IgD-negative memory B cell (primary cell): ENCODE results near the gene CMTM1. TPM values are rescaled to one million over a fixed set of nuclear protein-coding genes. Genes with fewer than 3 reads are reported as not detected.
"Not testable (repeated sequence)": the region's sequence is repeated elsewhere in the genome, so short reads cannot be mapped to it uniquely, and the experiment has no call there.

Experiments used
- H3K27ac Mint-ChIP-seq, 3 donors: one replicate each; pipeline ENCODE4 v1.8.0; 2020 to 2022; ENCODE audit warnings: mild to moderate bottlenecking in 3 of 3, mixed read lengths in 3 of 3, moderate library complexity in 1 of 3
- H3K27me3 Mint-ChIP-seq: one replicate; pipeline ENCODE4 v1.8.0; 2021; ENCODE audit warnings: mixed read lengths
- H3K36me3 Mint-ChIP-seq: one replicate; pipeline ENCODE4 v1.8.0; 2020; ENCODE audit warnings: mild to moderate bottlenecking, mixed read lengths
- H3K4me1 Mint-ChIP-seq, 3 donors: one replicate each; pipeline ENCODE4 v1.8.0; 2020 to 2022; ENCODE audit warnings: mixed read lengths in 3 of 3, mild to moderate bottlenecking in 1 of 3
- H3K4me3 Mint-ChIP-seq, 4 donors: one replicate each; pipeline ENCODE4 v1.8.0; 2020 to 2022; ENCODE audit warnings: mild to moderate bottlenecking in 4 of 4, mixed read lengths in 4 of 4, moderate library complexity in 3 of 4
- H3K9me3 Mint-ChIP-seq, 3 donors: one replicate each; pipeline ENCODE4 v1.8.0; 2020 to 2021; ENCODE audit warnings: mixed read lengths in 3 of 3, mild to moderate bottlenecking in 1 of 3
- polyA plus RNA-seq: library from polyadenylated mRNA; unstranded; fragments of 300-500 nt; fragmentation: Illumina TruSeq; gene quantifications from one replicate; pipeline ENCODE4 v1.2.3, GENCODE V29; 2021

The CMTM1 gene
- polyA plus RNA-seq, 1 donor from 2014 or later, result not detected

DNA sequence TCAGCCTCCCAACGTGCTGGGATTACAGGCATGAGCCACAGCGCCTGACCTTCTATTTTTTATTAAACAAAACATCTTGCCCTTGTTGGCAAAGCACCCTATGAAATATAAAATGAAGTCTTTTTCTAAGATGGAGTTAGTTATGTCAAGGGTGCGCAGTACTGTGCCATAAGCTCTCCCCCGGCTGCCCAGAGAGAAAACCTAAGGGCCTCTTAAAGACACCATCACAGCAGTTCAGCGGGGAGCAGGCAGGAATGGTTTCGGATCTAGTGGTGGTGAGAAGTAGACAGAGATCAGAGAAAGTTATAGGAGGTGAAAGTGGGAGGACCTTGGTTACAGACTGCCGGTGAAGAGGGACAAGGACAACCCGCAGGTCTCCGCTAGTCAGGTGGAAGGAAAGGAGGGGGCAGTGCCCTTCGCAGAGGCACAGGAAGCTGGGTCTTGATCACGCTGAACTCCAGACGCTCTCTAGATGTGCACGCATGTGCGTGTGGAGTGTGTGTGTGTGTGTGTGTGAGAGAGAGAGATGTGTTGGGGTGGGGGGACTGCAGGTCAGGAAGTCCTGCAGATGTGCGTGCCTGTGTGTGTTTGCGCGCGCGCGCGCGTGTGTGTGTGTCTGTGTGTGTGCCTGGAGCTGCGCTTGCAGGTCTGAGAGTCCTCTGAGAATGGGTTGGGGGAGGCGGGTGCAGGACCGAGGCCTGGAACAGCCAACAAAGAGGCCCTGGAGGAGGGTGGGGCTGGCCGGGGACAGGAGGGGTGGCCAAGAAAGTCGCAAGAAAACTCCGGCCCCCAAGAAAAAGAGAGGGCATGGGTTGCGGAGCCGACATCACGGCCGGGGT lies 37.5 kb downstream of the CMTM1 start:
- Mint-ChIP-seq H3K4me3 (peak overlapping the region; percentile 35 to 94 (median 87)), H3K4me1 (peaks cover 20 to 26% (median 22%) of the 10 kb centered on the region in 3 donors), H3K36me3 (no peaks in the 10 kb centered on the region), H3K9me3 (peaks cover 5 to 11% (median 7%) of the 10 kb centered on the region in 3 donors), H3K27me3 (peaks cover 36% of the 10 kb centered on the region), H3K27ac (peak overlapping the region in 2 of 3 donors; percentile 1 to 90)

DNA sequence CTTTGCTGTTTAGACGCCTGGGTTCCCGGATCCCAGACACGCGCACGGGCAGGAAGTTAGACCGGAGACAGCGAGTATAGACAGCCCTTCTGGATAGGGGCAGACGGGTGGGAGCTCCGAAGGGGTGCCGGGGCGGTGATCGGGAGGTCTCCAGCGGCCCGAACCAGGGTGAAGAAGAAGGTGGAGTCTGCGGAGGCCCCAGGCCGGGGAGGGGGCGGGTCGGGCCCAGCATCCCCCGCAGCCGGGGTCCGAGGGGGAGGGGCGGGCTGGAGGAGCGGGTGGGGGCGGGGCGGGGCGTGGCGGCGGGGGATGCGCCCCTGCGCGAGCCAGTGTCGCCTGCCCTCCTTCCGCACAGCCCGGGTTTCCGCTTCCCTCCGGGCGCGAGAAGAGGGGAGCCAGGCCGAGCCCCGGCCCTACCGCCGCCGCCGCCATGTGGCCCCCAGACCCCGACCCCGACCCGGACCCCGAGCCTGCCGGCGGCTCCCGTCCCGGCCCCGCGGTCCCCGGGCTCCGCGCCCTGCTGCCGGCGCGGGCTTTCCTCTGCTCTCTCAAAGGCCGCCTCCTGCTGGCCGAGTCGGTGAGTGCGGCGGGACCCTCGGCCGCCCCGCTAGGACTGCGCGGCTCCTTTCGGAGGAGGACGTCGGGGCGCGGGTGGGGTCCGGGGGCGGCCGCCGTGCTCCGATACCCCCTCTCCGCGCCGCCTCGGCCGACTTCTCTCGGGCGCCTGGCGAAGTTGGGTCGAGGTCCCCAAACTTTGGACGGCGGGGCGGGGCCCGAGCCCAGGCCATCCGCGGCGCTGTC lies 38.3 kb downstream of the CMTM1 start, which contains the start of gene CMTM3:
Gene CMTM3, plus strand, starts transcription at position 329 of the 801 bp plus-strand sequence. Its CDS starts 102 bp downstream, at position 431.
- Mint-ChIP-seq H3K36me3 (no peaks in the 10 kb centered on the region), H3K4me1 (peaks cover 20 to 26% (median 22%) of the 10 kb centered on the region in 3 donors)

GRCh38 chr16:66605177-66605978 lies 39.1 kb downstream of the CMTM1 start:
- Mint-ChIP-seq H3K27ac (no peak overlapping the region), H3K4me3 (peak overlapping the region in 3 of 4 donors; percentile 21 to 91 (median 78)), H3K27me3 (peaks cover 30% of the 10 kb centered on the region), H3K36me3 (no peaks in the 10 kb centered on the region), H3K4me1 (peaks cover 20 to 26% (median 20%) of the 10 kb centered on the region in 3 donors), H3K9me3 (peaks cover 5 to 11% (median 7%) of the 10 kb centered on the region in 3 donors)

More for the DNA sequence above, 38.3 kb downstream of the CMTM1 start, which contains the start of gene CMTM3:
- peak within 1 kb of the TSS; percentile 35 to 94 (median 87) for H3K4me3 Mint-ChIP-seq
- peaks cover 33% of the 10 kb centered on the region for H3K27me3 Mint-ChIP-seq
- peaks cover 5 to 11% (median 7%) of the 10 kb centered on the region in 3 donors for H3K9me3 Mint-ChIP-seq
- H3K27ac Mint-ChIP-seq, result peak within 1 kb of the TSS in 2 of 3 donors; percentile 1 to 90

GRCh38 chr16:66605979-66606751 lies 39.9 kb downstream of the CMTM1 start:
- H3K4me1 Mint-ChIP-seq, result peaks cover 20 to 26% (median 20%) of the 10 kb centered on the region in 3 donors
- peak overlapping the region; percentile 69 to 91 (median 80) for H3K4me3 Mint-ChIP-seq
- peak overlapping the region in 1 of 3 donors; percentile 56 for H3K27ac Mint-ChIP-seq
- peaks cover 25% of the 10 kb centered on the region for H3K27me3 Mint-ChIP-seq
- H3K36me3 Mint-ChIP-seq, result no peaks in the 10 kb centered on the region
- peaks cover 0 to 4% (median 0%) of the 10 kb centered on the region in 3 donors for H3K9me3 Mint-ChIP-seq

DNA sequence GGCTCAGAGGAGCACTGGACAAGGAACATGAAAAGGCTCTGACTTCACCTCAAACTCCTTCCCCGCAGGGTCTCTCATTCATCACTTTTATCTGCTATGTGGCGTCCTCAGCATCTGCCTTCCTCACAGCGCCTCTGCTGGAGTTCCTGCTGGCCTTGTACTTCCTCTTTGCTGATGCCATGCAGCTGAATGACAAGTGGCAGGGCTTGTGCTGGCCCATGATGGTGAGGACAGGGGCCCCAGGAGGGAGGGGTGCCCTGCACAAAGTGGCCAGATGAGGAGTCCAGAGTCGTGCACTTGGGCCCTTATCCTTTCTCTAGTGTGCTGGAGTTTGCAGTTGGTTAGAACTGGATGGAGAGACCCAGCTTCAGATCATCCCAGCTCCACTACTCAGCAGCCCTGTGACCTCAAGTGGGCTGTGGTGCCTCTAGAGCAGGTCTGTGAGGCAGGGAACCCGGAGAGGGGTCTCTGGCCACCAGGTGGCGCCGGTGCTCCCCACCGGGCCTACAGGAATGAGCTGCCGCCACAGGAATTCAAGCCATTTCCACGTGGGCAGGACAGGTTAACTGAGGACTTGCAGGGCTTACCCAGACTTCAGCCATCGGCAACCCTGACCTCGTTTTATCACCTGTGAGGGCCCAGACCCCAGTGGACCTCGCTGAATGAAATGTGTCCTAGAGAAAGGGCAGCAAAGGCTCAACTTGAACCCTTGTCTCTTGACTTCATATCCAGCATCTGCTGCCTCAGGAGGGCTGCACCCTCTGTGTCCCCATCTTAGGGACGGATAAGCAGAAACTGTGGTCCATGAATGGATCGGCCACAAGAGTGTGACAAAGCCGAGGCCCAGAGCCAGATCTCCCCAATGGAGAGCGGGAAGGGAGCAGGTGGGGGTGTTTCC lies 42.3 kb downstream of the CMTM1 start:
- no peak overlapping the region for H3K27ac Mint-ChIP-seq
- peak overlapping the region in 1 of 4 donors; percentile 72 for H3K4me3 Mint-ChIP-seq
- H3K9me3 Mint-ChIP-seq, result peaks cover 0 to 2% (median 0%) of the 10 kb centered on the region in 3 donors
- peaks cover 16 to 21% (median 20%) of the 10 kb centered on the region in 3 donors for H3K4me1 Mint-ChIP-seq
- no peaks in the 10 kb centered on the region for H3K36me3 Mint-ChIP-seq
- H3K27me3 Mint-ChIP-seq, result peaks cover 24% of the 10 kb centered on the region

GRCh38 chr16:66609139-66609510 lies 42.9 kb downstream of the CMTM1 start:
- H3K36me3 Mint-ChIP-seq, result no peaks in the 10 kb centered on the region
- H3K27ac Mint-ChIP-seq, result no peak overlapping the region
- H3K27me3 Mint-ChIP-seq, result peaks cover 17% of the 10 kb centered on the region
- H3K4me3 Mint-ChIP-seq, result no peak overlapping the region
- peaks cover 10 to 16% (median 14%) of the 10 kb centered on the region in 3 donors for H3K4me1 Mint-ChIP-seq
- no peaks in the 10 kb centered on the region for H3K9me3 Mint-ChIP-seq

DNA sequence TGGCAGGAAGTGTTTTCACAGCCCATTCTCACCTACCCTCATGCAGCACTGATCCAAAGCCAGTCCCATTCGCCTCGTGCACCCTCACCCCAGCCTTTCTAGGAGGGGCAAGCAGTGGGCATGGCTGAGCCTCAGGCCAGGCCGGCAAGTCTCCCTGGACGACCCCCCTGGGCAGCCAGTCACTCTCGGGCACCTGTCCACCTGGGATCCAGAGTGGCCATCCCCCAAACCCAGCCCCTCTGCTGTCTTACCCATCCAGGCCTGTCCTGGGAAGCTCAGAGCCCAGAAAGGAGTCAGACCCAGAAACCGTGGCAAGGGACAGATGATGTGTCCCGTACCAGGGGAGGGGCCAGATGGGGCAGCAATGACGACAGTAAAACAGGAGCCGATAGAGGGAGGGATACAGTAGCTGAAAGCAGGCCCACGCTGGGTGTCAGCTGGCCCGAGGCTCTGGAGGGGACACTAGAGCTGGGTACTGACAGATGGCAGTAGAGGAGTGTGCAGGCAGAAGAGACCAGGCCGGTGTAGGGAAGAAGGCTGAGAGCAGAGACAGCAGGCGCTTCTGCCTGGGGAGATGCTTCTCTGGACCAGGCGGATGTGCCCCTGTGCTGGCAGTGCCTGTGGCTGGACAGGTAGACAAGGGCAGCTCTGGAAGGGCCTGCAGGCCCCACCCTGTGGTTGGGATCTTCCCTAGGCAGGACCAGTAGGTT lies 44.0 kb downstream of the CMTM1 start:
- H3K27ac Mint-ChIP-seq, result no peak overlapping the region
- peaks cover 15% of the 10 kb centered on the region for H3K27me3 Mint-ChIP-seq
- H3K4me1 Mint-ChIP-seq, result peaks cover 10 to 16% (median 12%) of the 10 kb centered on the region in 3 donors
- no peaks in the 10 kb centered on the region for H3K9me3 Mint-ChIP-seq
- H3K4me3 Mint-ChIP-seq, result no peak overlapping the region
- no peaks in the 10 kb centered on the region for H3K36me3 Mint-ChIP-seq

- H3K27me3 Mint-ChIP-seq, H3K4me1 Mint-ChIP-seq, H3K36me3 Mint-ChIP-seq, H3K27ac Mint-ChIP-seq, H3K9me3 Mint-ChIP-seq, H3K4me3 Mint-ChIP-seq: not testable (repeated sequence)
Measured at GRCh38 chr16:66611911-66612310, 45.7 kb downstream of the CMTM1 start.

DNA sequence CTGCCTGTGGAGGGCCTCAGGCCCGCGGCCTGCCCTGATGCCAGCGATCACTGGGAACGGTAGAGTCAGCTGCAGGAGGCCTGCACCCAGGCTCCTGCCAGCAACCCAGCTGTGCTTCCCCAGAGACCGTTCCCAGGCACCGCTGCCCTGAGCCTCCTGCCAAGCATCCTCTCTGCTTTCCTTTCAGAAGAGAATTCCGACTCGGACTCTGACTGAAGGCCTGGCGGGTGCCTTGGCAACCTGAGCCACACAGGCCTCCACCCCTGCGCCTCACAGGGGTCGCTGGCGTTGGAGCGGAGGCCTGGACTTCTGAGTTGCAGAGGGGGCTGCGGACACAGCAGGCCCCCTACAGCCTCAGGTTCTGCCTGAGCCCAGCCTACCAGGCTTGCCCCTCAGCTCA lies 46.2 kb downstream of the CMTM1 start:
- H3K4me1 Mint-ChIP-seq, result peaks cover 4 to 8% (median 5%) of the 10 kb centered on the region in 3 donors
- H3K36me3 Mint-ChIP-seq, result no peaks in the 10 kb centered on the region
- peaks cover 7% of the 10 kb centered on the region for H3K27me3 Mint-ChIP-seq
- no peak overlapping the region for H3K4me3 Mint-ChIP-seq
- peak overlapping the region in 1 of 3 donors; percentile 43 for H3K27ac Mint-ChIP-seq
- no peaks in the 10 kb centered on the region for H3K9me3 Mint-ChIP-seq

- Mint-ChIP-seq H3K4me3 (no peak overlapping the region), H3K9me3 (no peaks in the 10 kb centered on the region), H3K36me3 (peaks cover 2% of the 10 kb centered on the region), H3K27me3 (peaks cover 3% of the 10 kb centered on the region), H3K4me1 (no peaks in the 10 kb centered on the region), H3K27ac (no peak overlapping the region)
Measured at GRCh38 chr16:66614161-66614802, 48.0 kb downstream of the CMTM1 start.

GRCh38 chr16:66616169-66616568 lies 49.9 kb downstream of the CMTM1 start:
- peaks cover 2% of the 10 kb centered on the region for H3K36me3 Mint-ChIP-seq
- H3K27ac Mint-ChIP-seq, result no peak overlapping the region
- no peaks in the 10 kb centered on the region for H3K4me1 Mint-ChIP-seq
- peaks cover 14% of the 10 kb centered on the region for H3K27me3 Mint-ChIP-seq
- no peaks in the 10 kb centered on the region for H3K9me3 Mint-ChIP-seq
- no peak overlapping the region for H3K4me3 Mint-ChIP-seq

GRCh38 chr16:66616592-66616991 lies 50.4 kb downstream of the CMTM1 start:
- H3K4me1 Mint-ChIP-seq, result no peaks in the 10 kb centered on the region
- H3K27ac Mint-ChIP-seq, result no peak overlapping the region
- no peaks in the 10 kb centered on the region for H3K9me3 Mint-ChIP-seq
- peaks cover 13% of the 10 kb centered on the region for H3K27me3 Mint-ChIP-seq
- H3K36me3 Mint-ChIP-seq, result peaks cover 2% of the 10 kb centered on the region
- no peak overlapping the region for H3K4me3 Mint-ChIP-seq
